ENCODE measurements around the gene ARID3A. TPM values are rescaled to one million over a fixed set of nuclear protein-coding genes. Genes with fewer than 3 reads are reported as not detected.
A peak's percentile ranks its signal among the peaks of the same experiment; 100 is the strongest.

The ARID3A gene
- total and polyA plus RNA-seq, 2 of the 13 experiments (the other 11 are each of a cell fraction or from before 2014, with no cell fraction given), result 71.3 to 77.9 TPM

DNA sequence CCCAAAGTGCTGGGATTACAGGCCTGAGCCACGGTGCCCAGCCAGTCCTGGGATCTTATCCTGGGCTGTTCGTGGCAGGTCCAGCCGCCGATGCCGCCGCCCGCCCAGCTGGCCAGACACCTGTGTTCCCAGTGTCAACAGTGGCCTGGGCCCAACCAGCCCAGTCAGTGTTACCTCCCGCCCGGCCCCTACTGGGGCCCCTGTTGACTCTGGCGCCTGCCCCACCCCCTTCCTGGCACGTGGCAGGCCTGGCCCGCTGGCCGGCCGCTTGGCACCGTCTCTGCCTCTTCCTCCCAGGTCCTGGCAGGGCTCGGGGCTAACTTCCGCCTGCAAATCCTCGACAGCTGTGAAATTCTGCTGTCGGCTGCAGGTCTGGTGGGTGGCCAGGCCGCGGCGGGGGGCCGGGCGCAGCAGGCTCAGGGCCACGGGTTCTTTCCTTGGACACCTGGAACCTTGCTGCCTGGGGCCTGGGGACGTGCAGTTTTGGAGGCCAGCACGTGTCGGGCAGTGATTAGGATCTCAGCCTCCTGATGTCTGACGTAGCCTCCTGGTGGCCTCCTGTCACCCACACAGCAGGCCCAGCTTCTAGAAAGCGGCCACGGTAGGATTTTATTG lies 9.1 kb downstream of the ARID3A start (continued):
- TF ChIP-seq, protein P1, sequence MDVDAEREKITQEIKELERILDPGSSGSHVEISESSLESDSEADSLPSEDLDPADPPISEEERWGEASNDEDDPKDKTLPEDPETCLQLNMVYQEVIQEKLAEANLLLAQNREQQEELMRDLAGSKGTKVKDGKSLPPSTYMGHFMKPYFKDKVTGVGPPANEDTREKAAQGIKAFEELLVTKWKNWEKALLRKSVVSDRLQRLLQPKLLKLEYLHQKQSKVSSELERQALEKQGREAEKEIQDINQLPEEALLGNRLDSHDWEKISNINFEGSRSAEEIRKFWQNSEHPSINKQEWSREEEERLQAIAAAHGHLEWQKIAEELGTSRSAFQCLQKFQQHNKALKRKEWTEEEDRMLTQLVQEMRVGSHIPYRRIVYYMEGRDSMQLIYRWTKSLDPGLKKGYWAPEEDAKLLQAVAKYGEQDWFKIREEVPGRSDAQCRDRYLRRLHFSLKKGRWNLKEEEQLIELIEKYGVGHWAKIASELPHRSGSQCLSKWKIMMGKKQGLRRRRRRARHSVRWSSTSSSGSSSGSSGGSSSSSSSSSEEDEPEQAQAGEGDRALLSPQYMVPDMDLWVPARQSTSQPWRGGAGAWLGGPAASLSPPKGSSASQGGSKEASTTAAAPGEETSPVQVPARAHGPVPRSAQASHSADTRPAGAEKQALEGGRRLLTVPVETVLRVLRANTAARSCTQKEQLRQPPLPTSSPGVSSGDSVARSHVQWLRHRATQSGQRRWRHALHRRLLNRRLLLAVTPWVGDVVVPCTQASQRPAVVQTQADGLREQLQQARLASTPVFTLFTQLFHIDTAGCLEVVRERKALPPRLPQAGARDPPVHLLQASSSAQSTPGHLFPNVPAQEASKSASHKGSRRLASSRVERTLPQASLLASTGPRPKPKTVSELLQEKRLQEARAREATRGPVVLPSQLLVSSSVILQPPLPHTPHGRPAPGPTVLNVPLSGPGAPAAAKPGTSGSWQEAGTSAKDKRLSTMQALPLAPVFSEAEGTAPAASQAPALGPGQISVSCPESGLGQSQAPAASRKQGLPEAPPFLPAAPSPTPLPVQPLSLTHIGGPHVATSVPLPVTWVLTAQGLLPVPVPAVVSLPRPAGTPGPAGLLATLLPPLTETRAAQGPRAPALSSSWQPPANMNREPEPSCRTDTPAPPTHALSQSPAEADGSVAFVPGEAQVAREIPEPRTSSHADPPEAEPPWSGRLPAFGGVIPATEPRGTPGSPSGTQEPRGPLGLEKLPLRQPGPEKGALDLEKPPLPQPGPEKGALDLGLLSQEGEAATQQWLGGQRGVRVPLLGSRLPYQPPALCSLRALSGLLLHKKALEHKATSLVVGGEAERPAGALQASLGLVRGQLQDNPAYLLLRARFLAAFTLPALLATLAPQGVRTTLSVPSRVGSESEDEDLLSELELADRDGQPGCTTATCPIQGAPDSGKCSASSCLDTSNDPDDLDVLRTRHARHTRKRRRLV (CRISPR knock-in tag; IDR thresholded peaks at IDR 0.05), result peak; percentile 29; the same call in 1 of the 2 replicates
- TF ChIP-seq GABPB1 (CRISPR knock-in tag; IDR thresholded peaks at IDR 0.05) (peak; percentile 90), KMT2A (CRISPR knock-in tag; IDR thresholded peaks at IDR 0.05) (peak; percentile 57; the same call in 1 of the 2 replicates), ZNF317 (CRISPR knock-in tag; IDR thresholded peaks at IDR 0.05) (peak; percentile 94), ZNF550 (CRISPR knock-in tag; IDR thresholded peaks at IDR 0.05; ENCODE audit: borderline replicate concordance) (no peak), GABPA (IDR thresholded peaks at IDR 0.05; ENCODE audit: low read depth, low read length) (no peak), GABPA (CRISPR knock-in tag; IDR thresholded peaks at IDR 0.05; ENCODE audit: low read depth) (peak; percentile 74), ELF1 (CRISPR knock-in tag; IDR thresholded peaks at IDR 0.05) (peak; percentile 77), HDAC2 (CRISPR knock-in tag; IDR thresholded peaks at IDR 0.05) (peak; percentile 98), FOXP1 (IDR thresholded peaks at IDR 0.05) (no peak), FOXP1 (CRISPR knock-in tag; IDR thresholded peaks at IDR 0.05) (peak; percentile 86), KAT8 (CRISPR knock-in tag; IDR thresholded peaks at IDR 0.05) (peak; percentile 89), ETV6 (CRISPR knock-in tag; conservative IDR thresholded peaks at IDR 0.05) (0 out of 2 replicates have a peak, but pooled peaks have one; percentile 65), ZFP82 (CRISPR knock-in tag; IDR thresholded peaks at IDR 0.05; ENCODE audit: borderline replicate concordance) (no peak), ZNF773 (CRISPR knock-in tag; IDR thresholded peaks at IDR 0.05; ENCODE audit: borderline replicate concordance) (no peak), ZMYM3 (CRISPR knock-in tag; IDR thresholded peaks at IDR 0.05) (peak; percentile 83), FOXA3 (CRISPR knock-in tag; IDR thresholded peaks at IDR 0.05) (peak; percentile 98), RFX1 (IDR thresholded peaks at IDR 0.05) (no peak)
- TF ChIP-seq, protein P2, sequence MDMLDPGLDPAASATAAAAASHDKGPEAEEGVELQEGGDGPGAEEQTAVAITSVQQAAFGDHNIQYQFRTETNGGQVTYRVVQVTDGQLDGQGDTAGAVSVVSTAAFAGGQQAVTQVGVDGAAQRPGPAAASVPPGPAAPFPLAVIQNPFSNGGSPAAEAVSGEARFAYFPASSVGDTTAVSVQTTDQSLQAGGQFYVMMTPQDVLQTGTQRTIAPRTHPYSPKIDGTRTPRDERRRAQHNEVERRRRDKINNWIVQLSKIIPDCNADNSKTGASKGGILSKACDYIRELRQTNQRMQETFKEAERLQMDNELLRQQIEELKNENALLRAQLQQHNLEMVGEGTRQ (IDR thresholded peaks at IDR 0.05; ENCODE audit: low read depth, low read length), result 0 out of 2 replicates have a peak, but pooled peaks have one; percentile 18
- TF ChIP-seq, protein P2 (CRISPR knock-in tag; IDR thresholded peaks at IDR 0.05; ENCODE audit: borderline replicate concordance), result peak; percentile 54; the same call in 1 of the 2 replicates
- TF ChIP-seq, protein P3, sequence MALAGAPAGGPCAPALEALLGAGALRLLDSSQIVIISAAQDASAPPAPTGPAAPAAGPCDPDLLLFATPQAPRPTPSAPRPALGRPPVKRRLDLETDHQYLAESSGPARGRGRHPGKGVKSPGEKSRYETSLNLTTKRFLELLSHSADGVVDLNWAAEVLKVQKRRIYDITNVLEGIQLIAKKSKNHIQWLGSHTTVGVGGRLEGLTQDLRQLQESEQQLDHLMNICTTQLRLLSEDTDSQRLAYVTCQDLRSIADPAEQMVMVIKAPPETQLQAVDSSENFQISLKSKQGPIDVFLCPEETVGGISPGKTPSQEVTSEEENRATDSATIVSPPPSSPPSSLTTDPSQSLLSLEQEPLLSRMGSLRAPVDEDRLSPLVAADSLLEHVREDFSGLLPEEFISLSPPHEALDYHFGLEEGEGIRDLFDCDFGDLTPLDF (CRISPR knock-in tag; IDR thresholded peaks at IDR 0.05), result peak; percentile 84; the same call in 1 of the 2 replicates
- TF ChIP-seq, protein P4, sequence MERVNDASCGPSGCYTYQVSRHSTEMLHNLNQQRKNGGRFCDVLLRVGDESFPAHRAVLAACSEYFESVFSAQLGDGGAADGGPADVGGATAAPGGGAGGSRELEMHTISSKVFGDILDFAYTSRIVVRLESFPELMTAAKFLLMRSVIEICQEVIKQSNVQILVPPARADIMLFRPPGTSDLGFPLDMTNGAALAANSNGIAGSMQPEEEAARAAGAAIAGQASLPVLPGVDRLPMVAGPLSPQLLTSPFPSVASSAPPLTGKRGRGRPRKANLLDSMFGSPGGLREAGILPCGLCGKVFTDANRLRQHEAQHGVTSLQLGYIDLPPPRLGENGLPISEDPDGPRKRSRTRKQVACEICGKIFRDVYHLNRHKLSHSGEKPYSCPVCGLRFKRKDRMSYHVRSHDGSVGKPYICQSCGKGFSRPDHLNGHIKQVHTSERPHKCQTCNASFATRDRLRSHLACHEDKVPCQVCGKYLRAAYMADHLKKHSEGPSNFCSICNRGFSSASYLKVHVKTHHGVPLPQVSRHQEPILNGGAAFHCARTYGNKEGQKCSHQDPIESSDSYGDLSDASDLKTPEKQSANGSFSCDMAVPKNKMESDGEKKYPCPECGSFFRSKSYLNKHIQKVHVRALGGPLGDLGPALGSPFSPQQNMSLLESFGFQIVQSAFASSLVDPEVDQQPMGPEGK (CRISPR knock-in tag; IDR thresholded peaks at IDR 0.05), result peak; percentile 99

All from HepG2 (cell line).